Measurements from ENCODE around the gene KAT6B. TPM values are rescaled to one million over a fixed set of nuclear protein-coding genes. Genes with fewer than 3 reads are reported as not detected.

KAT6B gene
- total RNA-seq, 2 experiments from 2014 or later = 70.3 to 74.2 TPM

GRCh38 chr10:74827694-74828093 lies 1.3 kb downstream of the KAT6B start:
- peaks cover 17% of the 10 kb centered on the region for H3K36me3 Mint-ChIP-seq (ENCODE audit: low read depth)
- intact Hi-C loops (cut with DNase I, micrococcal nuclease) = loop anchor here (2.0 to 10.0 kb wide), 13 partner anchors 90 to 1015 kb away; partner anchors contain the start of genes CAMK2G (in 2 of the 2), ADK (in 1 of the 2), AP3M1 (in 1 of the 2) and NDST2 (in 1 of the 2)
- no peaks in the 10 kb centered on the region for H3K9me3 Mint-ChIP-seq
- ChIA-PET CTCF (no interaction called here), POLR2A (interaction anchor here (2.0 kb wide), 1 partner anchor 27 kb away, joined by 11 read pairs; no protein-coding TSS in a partner anchor)
- no peaks in the 10 kb centered on the region for H3K36me3 ChIP-seq (ENCODE audit: insufficient read depth, low read length)
- peak overlapping the region; percentile 69 for H3K4me3 ChIP-seq (ENCODE audit: low read length)
- H3K27me3 Mint-ChIP-seq = no peaks in the 10 kb centered on the region
- H3K9me3 ChIP-seq (ENCODE audit: control insufficient read depth in 1 of 2, insufficient read depth in 1 of 2, low read length in 2 of 2) = no peaks in the 10 kb centered on the region
- no peak for TF ChIP-seq CTCF (IDR thresholded peaks at IDR 0.05)
- ATAC-seq (ENCODE audit: poor library complexity) = no peak
- H3K4me1 Mint-ChIP-seq (ENCODE audit: low read depth) = peaks cover 61% of the 10 kb centered on the region
- no peaks in the 10 kb centered on the region for H3K27me3 ChIP-seq (ENCODE audit: control insufficient read depth in 1 of 2, insufficient read depth in 2 of 2, low read length in 2 of 2)
- peak overlapping the region; percentile 90 for H3K27ac Mint-ChIP-seq
- DNase-seq = peak in 1 of 14 experiments; percentile 37
- peak overlapping the region in 1 of 2 donors; percentile 74 for H3K27ac ChIP-seq (ENCODE audit: low read depth in 1 of 2, low read length in 2 of 2)
- H3K4me1 ChIP-seq (ENCODE audit: insufficient read depth, low read length) = peaks cover 27% of the 10 kb centered on the region
- H3K4me3 Mint-ChIP-seq = peak overlapping the region; percentile 90

- CTCF ChIA-PET = no interaction called here
- Mint-ChIP-seq H3K27ac (peak overlapping the region; percentile 65), H3K36me3 (ENCODE audit: low read depth) (peaks cover 25% of the 10 kb centered on the region), H3K4me3 (peak overlapping the region; percentile 56), H3K27me3 (no peaks in the 10 kb centered on the region), H3K4me1 (ENCODE audit: low read depth) (peaks cover 58% of the 10 kb centered on the region), H3K9me3 (no peaks in the 10 kb centered on the region)
- DNase-seq (no peak), ATAC-seq (ENCODE audit: poor library complexity) (no peak)
- Histone ChIP-seq H3K9me3 (ENCODE audit: control insufficient read depth in 1 of 2, insufficient read depth in 1 of 2, low read length in 2 of 2) (no peaks in the 10 kb centered on the region), H3K27ac (ENCODE audit: low read depth in 1 of 2, low read length in 2 of 2) (no peak overlapping the region), H3K27me3 (ENCODE audit: control insufficient read depth in 1 of 2, insufficient read depth in 2 of 2, low read length in 2 of 2) (no peaks in the 10 kb centered on the region), H3K4me3 (ENCODE audit: low read length) (no peak overlapping the region), H3K4me1 (ENCODE audit: insufficient read depth, low read length) (peaks cover 23% of the 10 kb centered on the region), H3K36me3 (ENCODE audit: insufficient read depth, low read length) (no peaks in the 10 kb centered on the region)
- no peak for TF ChIP-seq CTCF (IDR thresholded peaks at IDR 0.05)
- POLR2A ChIA-PET = no interaction called here
- intact Hi-C loops (cut with DNase I, micrococcal nuclease) = loop anchor here (2.0 to 10.0 kb wide), 12 partner anchors 92 to 1017 kb away; partner anchors contain the start of genes CAMK2G (in 2 of the 2), ADK (in 1 of the 2), AP3M1 (in 1 of the 2) and NDST2 (in 1 of the 2)
These were observed 2.5 kb downstream of the KAT6B start for GRCh38 chr10:74828946-74829345.

GRCh38 chr10:74831518-74832120 lies 5.2 kb downstream of the KAT6B start:
- H3K36me3 Mint-ChIP-seq (ENCODE audit: low read depth) = peaks cover 40% of the 10 kb centered on the region
- DNase-seq (no peak), ATAC-seq (ENCODE audit: poor library complexity) (no peak)
- TF ChIP-seq CTCF (IDR thresholded peaks at IDR 0.05) = no peak
- Histone ChIP-seq H3K9me3 (ENCODE audit: control insufficient read depth in 1 of 2, insufficient read depth in 1 of 2, low read length in 2 of 2) (no peaks in the 10 kb centered on the region), H3K27me3 (ENCODE audit: control insufficient read depth in 1 of 2, insufficient read depth in 2 of 2, low read length in 2 of 2) (no peaks in the 10 kb centered on the region), H3K36me3 (ENCODE audit: insufficient read depth, low read length) (no peaks in the 10 kb centered on the region), H3K4me3 (ENCODE audit: low read length) (no peak overlapping the region), H3K4me1 (ENCODE audit: insufficient read depth, low read length) (peaks cover 22% of the 10 kb centered on the region), H3K27ac (ENCODE audit: low read depth in 1 of 2, low read length in 2 of 2) (no peak overlapping the region)
- H3K9me3 Mint-ChIP-seq = no peaks in the 10 kb centered on the region
- POLR2A ChIA-PET = interaction anchor here (0.5 kb wide), 1 partner anchor 66 kb away, joined by 3 read pairs; no protein-coding TSS in a partner anchor
- intact Hi-C loops (cut with DNase I, micrococcal nuclease) = no loop called here
- H3K4me3 Mint-ChIP-seq = peak overlapping the region; percentile 1
- H3K27me3 Mint-ChIP-seq = no peaks in the 10 kb centered on the region
- CTCF ChIA-PET = interaction anchor here (0.6 to 1.3 kb wide), 2 partner anchors 10 to 53 kb away, joined by 3 read pairs; no protein-coding TSS in a partner anchor
- H3K4me1 Mint-ChIP-seq (ENCODE audit: low read depth) = peaks cover 75% of the 10 kb centered on the region
- peak overlapping the region; percentile 5 for H3K27ac Mint-ChIP-seq

Data from CD4-positive, alpha-beta T cell (primary cell).